Measurements from ENCODE around the gene ZNF146. TPM values are rescaled to one million over a fixed set of nuclear protein-coding genes. Genes with fewer than 3 reads are reported as not detected.

ZNF146 gene
- total and polyA plus RNA-seq, 2 experiments from 2014 or later: 143 to 249 TPM

GRCh38 chr19:36256853-36257519, 42.1 kb downstream of the ZNF146 start:
- DNase-seq (ENCODE audit: low spot score): peak; percentile 52
- no peak overlapping the region for H3K27ac ChIP-seq (ENCODE audit: low read depth)
- peak overlapping the region; percentile 73 for H3K4me2 ChIP-seq
- no peaks in the 10 kb centered on the region for H3K36me3 ChIP-seq (ENCODE audit: insufficient read depth)
- peak overlapping the region; percentile 64 for H3K4me3 ChIP-seq
- no peaks in the 10 kb centered on the region for H4K20me1 ChIP-seq (replicated peaks; ENCODE audit: insufficient read depth)
- no peaks in the 10 kb centered on the region for H3K27me3 ChIP-seq (ENCODE audit: insufficient read depth)
- 0 out of 2 replicates have a peak overlapping the region, but pooled peaks have one; percentile 28 for H2AFZ ChIP-seq
- no peaks in the 10 kb centered on the region for H3K4me1 ChIP-seq (ENCODE audit: insufficient read depth)
- TF ChIP-seq JUNB (IDR thresholded peaks at IDR 0.05; ENCODE audit: unreplicated experiment) (no peak), CTCF (conservative IDR thresholded peaks at IDR 0.05; ENCODE audit: low read depth in 2 of 2) (peak; percentile 21 to 49; a peak in 2 of 4 replicates), EZH2phosphoT487 (IDR thresholded peaks at IDR 0.05; ENCODE audit: unreplicated experiment) (no peak), CREB1 (CRISPR knock-in tag; IDR thresholded peaks at IDR 0.05; ENCODE audit: low read depth) (no peak)
- TF ChIP-seq, protein P1, sequence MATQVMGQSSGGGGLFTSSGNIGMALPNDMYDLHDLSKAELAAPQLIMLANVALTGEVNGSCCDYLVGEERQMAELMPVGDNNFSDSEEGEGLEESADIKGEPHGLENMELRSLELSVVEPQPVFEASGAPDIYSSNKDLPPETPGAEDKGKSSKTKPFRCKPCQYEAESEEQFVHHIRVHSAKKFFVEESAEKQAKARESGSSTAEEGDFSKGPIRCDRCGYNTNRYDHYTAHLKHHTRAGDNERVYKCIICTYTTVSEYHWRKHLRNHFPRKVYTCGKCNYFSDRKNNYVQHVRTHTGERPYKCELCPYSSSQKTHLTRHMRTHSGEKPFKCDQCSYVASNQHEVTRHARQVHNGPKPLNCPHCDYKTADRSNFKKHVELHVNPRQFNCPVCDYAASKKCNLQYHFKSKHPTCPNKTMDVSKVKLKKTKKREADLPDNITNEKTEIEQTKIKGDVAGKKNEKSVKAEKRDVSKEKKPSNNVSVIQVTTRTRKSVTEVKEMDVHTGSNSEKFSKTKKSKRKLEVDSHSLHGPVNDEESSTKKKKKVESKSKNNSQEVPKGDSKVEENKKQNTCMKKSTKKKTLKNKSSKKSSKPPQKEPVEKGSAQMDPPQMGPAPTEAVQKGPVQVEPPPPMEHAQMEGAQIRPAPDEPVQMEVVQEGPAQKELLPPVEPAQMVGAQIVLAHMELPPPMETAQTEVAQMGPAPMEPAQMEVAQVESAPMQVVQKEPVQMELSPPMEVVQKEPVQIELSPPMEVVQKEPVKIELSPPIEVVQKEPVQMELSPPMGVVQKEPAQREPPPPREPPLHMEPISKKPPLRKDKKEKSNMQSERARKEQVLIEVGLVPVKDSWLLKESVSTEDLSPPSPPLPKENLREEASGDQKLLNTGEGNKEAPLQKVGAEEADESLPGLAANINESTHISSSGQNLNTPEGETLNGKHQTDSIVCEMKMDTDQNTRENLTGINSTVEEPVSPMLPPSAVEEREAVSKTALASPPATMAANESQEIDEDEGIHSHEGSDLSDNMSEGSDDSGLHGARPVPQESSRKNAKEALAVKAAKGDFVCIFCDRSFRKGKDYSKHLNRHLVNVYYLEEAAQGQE (IDR thresholded peaks at IDR 0.05; ENCODE audit: unreplicated experiment): no peak
- TF ChIP-seq, protein P2, sequence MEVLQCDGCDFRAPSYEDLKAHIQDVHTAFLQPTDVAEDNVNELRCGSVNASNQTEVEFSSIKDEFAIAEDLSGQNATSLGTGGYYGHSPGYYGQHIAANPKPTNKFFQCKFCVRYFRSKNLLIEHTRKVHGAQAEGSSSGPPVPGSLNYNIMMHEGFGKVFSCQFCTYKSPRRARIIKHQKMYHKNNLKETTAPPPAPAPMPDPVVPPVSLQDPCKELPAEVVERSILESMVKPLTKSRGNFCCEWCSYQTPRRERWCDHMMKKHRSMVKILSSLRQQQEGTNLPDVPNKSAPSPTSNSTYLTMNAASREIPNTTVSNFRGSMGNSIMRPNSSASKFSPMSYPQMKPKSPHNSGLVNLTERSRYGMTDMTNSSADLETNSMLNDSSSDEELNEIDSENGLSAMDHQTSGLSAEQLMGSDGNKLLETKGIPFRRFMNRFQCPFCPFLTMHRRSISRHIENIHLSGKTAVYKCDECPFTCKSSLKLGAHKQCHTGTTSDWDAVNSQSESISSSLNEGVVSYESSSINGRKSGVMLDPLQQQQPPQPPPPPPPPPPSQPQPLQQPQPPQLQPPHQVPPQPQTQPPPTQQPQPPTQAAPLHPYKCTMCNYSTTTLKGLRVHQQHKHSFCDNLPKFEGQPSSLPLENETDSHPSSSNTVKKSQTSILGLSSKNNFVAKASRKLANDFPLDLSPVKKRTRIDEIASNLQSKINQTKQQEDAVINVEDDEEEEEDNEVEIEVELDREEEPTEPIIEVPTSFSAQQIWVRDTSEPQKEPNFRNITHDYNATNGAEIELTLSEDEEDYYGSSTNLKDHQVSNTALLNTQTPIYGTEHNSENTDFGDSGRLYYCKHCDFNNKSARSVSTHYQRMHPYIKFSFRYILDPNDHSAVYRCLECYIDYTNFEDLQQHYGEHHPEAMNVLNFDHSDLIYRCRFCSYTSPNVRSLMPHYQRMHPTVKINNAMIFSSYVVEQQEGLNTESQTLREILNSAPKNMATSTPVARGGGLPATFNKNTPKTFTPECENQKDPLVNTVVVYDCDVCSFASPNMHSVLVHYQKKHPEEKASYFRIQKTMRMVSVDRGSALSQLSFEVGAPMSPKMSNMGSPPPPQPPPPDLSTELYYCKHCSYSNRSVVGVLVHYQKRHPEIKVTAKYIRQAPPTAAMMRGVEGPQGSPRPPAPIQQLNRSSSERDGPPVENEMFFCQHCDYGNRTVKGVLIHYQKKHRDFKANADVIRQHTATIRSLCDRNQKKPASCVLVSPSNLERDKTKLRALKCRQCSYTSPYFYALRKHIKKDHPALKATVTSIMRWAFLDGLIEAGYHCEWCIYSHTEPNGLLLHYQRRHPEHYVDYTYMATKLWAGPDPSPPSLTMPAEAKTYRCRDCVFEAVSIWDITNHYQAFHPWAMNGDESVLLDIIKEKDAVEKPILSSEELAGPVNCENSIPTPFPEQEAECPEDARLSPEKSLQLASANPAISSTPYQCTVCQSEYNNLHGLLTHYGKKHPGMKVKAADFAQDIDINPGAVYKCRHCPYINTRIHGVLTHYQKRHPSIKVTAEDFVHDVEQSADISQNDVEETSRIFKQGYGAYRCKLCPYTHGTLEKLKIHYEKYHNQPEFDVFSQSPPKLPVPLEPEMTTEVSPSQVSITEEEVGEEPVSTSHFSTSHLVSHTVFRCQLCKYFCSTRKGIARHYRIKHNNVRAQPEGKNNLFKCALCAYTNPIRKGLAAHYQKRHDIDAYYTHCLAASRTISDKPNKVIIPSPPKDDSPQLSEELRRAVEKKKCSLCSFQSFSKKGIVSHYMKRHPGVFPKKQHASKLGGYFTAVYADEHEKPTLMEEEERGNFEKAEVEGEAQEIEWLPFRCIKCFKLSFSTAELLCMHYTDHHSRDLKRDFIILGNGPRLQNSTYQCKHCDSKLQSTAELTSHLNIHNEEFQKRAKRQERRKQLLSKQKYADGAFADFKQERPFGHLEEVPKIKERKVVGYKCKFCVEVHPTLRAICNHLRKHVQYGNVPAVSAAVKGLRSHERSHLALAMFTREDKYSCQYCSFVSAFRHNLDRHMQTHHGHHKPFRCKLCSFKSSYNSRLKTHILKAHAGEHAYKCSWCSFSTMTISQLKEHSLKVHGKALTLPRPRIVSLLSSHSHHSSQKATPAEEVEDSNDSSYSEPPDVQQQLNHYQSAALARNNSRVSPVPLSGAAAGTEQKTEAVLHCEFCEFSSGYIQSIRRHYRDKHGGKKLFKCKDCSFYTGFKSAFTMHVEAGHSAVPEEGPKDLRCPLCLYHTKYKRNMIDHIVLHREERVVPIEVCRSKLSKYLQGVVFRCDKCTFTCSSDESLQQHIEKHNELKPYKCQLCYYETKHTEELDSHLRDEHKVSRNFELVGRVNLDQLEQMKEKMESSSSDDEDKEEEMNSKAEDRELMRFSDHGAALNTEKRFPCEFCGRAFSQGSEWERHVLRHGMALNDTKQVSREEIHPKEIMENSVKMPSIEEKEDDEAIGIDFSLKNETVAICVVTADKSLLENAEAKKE (CRISPR knock-in tag; IDR thresholded peaks at IDR 0.05): no peak
- H3K79me2 ChIP-seq (replicated peaks; ENCODE audit: insufficient read depth): no peaks in the 10 kb centered on the region
- peaks cover 2% of the 10 kb centered on the region for H3K27me3 Mint-ChIP-seq (ENCODE audit: insufficient read depth, low read depth, poor library complexity)
- no peak overlapping the region for H3K27ac Mint-ChIP-seq
- H3K9me3 Mint-ChIP-seq: peaks cover 39% of the 10 kb centered on the region
- H3F3A ChIP-seq (replicated peaks; ENCODE audit: low read depth): no peaks in the 10 kb centered on the region
- H3K4me3 Mint-ChIP-seq: no peak overlapping the region
- H3K9me2 ChIP-seq (ENCODE audit: insufficient read depth): no peaks in the 10 kb centered on the region
- peaks cover 15% of the 10 kb centered on the region for H3K36me3 Mint-ChIP-seq (ENCODE audit: low read depth)
- H3K4me1 Mint-ChIP-seq: no peaks in the 10 kb centered on the region
- no peak for ATAC-seq

Measured in GM23338 (cell line).